GM12878 (cell line): ENCODE data around the gene ZNF814. TPM values are rescaled to one million over a fixed set of nuclear protein-coding genes. Genes with fewer than 3 reads are reported as not detected.

Source experiments
- BACH1 ChIP-seq: fragments of 450-650 bp; IDR thresholded peaks from 2 replicates; pipeline ENCODE4 v1.6.1; 2017; ENCODE audit warnings: mild to moderate bottlenecking, borderline replicate concordance
- BCL3 ChIP-seq: IDR thresholded peaks from 2 replicates; pipeline ENCODE4 v1.6.1; 2011; ENCODE audit warnings: borderline replicate concordance, low read depth, mild to moderate bottlenecking, moderate library complexity, low read length; ENCODE audit not compliant: insufficient read depth, poor library complexity, severe bottlenecking
- CBFB ChIP-seq: IDR thresholded peaks from 2 replicates; pipeline ENCODE4 v1.6.1; 2016; ENCODE audit warnings: antibody characterized with exemption, low read depth
- CHD2 ChIP-seq: IDR thresholded peaks from 2 replicates; pipeline ENCODE4 v1.6.1; 2011; ENCODE audit warnings: low read depth, low read length, improper control_type of control experiment, borderline replicate concordance
- CREB1 ChIP-seq: IDR thresholded peaks from 2 replicates; pipeline ENCODE4 v1.6.1; 2012; ENCODE audit warnings: low read depth, mild to moderate bottlenecking, inconsistent platforms
- CREM ChIP-seq: IDR thresholded peaks from 2 replicates; pipeline ENCODE4 v1.6.1; 2014; ENCODE audit warnings: antibody characterized with exemption, low read depth
- E4F1 ChIP-seq: fragments of 450-650 bp; IDR thresholded peaks from 2 replicates; pipeline ENCODE4 v1.6.1; 2018; ENCODE audit warnings: borderline replicate concordance, mild to moderate bottlenecking; ENCODE audit not compliant: partially characterized antibody
- GABPA ChIP-seq: IDR thresholded peaks from 2 replicates; pipeline ENCODE4 v1.6.1; 2014; ENCODE audit warnings: antibody characterized with exemption, low read depth, mild to moderate bottlenecking, inconsistent platforms
- GATAD2B ChIP-seq: fragments of 450-650 bp; conservative IDR thresholded peaks from 2 replicates; pipeline ENCODE4 v1.6.1; 2017; ENCODE audit warnings: low read depth, mild to moderate bottlenecking, moderate library complexity
- HDGF ChIP-seq: fragments of 450-650 bp; IDR thresholded peaks from 2 replicates; pipeline ENCODE4 v1.6.1; 2016; ENCODE audit warnings: antibody characterized with exemption
- IKZF1 ChIP-seq: fragments of 450-650 bp; conservative IDR thresholded peaks from 2 replicates; pipeline ENCODE4 v1.6.1; 2017; ENCODE audit warnings: antibody characterized with exemption, mild to moderate bottlenecking
- LARP7 ChIP-seq: fragments of 450-650 bp; IDR thresholded peaks from 2 replicates; pipeline ENCODE4 v1.6.1; 2017; ENCODE audit warnings: mild to moderate bottlenecking
- NFYB ChIP-seq: IDR thresholded peaks from 2 replicates; pipeline ENCODE4 v1.6.1; 2011; ENCODE audit warnings: low read depth, mild to moderate bottlenecking, low read length, improper control_type of control experiment, moderate library complexity; ENCODE audit not compliant: insufficient read depth
- NR2C1 ChIP-seq: fragments of 450-650 bp; IDR thresholded peaks from 2 replicates; pipeline ENCODE4 v1.6.1; 2017; ENCODE audit warnings: antibody characterized with exemption, mild to moderate bottlenecking, moderate library complexity
- PKNOX1 ChIP-seq: fragments of 450-650 bp; IDR thresholded peaks from 2 replicates; pipeline ENCODE4 v1.6.1; 2016; ENCODE audit warnings: mild to moderate bottlenecking
- POLR2A ChIP-seq: IDR thresholded peaks from 2 replicates; pipeline ENCODE4 v1.6.1; 2011; ENCODE audit warnings: low read depth, mild to moderate bottlenecking, low read length
- SIN3A ChIP-seq: IDR thresholded peaks from 2 replicates; pipeline ENCODE4 v1.6.1; 2012; ENCODE audit warnings: low read depth, low read length, improper control_type of control experiment
- TAF1 ChIP-seq: IDR thresholded peaks from 2 replicates; pipeline ENCODE4 v1.6.1; 2011; ENCODE audit warnings: mild to moderate bottlenecking, low read depth, low read length, borderline replicate concordance
- polyA plus RNA-seq, 11 experiments: library from polyadenylated mRNA; depleted of rRNA in 4 of 11; unstranded in 6 of 11; stranded (reverse) in 5 of 11; fragments of >200 nt; fragmentation: Nextera tagmentation in 4 of 11; fragmentation: Illumina TruSeq in 1 of 11; extraction: Ambion mirVana in 4 of 11; extraction: Trizol in 1 of 11; gene quantifications; 1 replicate in 1 of 11; 2 replicates in 10 of 11; pipeline versions ENCODE4 v1.2.1 to v1.2.3, GENCODE V29; 2011 to 2016; ENCODE audit warnings: inconsistent platforms in 2 of 11, missing spikeins in 2 of 11, low read depth in 1 of 11
- total RNA-seq, 4 experiments: library from RNA; depleted of rRNA in 3 of 4; stranded (reverse); fragments of >200 nt in 3 of 4; fragmentation: Illumina TruSeq in 1 of 4; extraction: Trizol in 1 of 4; gene quantifications; 2 replicates each; pipeline versions ENCODE4 v1.2.1 to v1.2.3, GENCODE V29; 2013 to 2021
- TF ChIP-seq, protein P1 (sequence below): IDR thresholded peaks from 2 replicates; pipeline ENCODE4 v1.6.1; 2011; ENCODE audit warnings: borderline replicate concordance, low read depth, mild to moderate bottlenecking, moderate library complexity, mixed read lengths, low read length; ENCODE audit not compliant: insufficient read depth; ENCODE audit errors: extremely low read length
- TF ChIP-seq, protein P2 (sequence below): fragments of 450-650 bp; IDR thresholded peaks from 2 replicates; pipeline ENCODE4 v1.6.1; 2016; ENCODE audit warnings: mild to moderate bottlenecking
- TF ChIP-seq, protein P3 (sequence below): IDR thresholded peaks from 2 replicates; pipeline ENCODE4 v1.6.1; 2012; ENCODE audit warnings: low read depth, low read length, improper control_type of control experiment

Gene ZNF814
- total and polyA plus RNA-seq, 10 of the 15 experiments (the other 5 are each of a cell fraction or from before 2014, with no cell fraction given) = 10.9 to 31.0 (median 21.6) TPM

DNA sequence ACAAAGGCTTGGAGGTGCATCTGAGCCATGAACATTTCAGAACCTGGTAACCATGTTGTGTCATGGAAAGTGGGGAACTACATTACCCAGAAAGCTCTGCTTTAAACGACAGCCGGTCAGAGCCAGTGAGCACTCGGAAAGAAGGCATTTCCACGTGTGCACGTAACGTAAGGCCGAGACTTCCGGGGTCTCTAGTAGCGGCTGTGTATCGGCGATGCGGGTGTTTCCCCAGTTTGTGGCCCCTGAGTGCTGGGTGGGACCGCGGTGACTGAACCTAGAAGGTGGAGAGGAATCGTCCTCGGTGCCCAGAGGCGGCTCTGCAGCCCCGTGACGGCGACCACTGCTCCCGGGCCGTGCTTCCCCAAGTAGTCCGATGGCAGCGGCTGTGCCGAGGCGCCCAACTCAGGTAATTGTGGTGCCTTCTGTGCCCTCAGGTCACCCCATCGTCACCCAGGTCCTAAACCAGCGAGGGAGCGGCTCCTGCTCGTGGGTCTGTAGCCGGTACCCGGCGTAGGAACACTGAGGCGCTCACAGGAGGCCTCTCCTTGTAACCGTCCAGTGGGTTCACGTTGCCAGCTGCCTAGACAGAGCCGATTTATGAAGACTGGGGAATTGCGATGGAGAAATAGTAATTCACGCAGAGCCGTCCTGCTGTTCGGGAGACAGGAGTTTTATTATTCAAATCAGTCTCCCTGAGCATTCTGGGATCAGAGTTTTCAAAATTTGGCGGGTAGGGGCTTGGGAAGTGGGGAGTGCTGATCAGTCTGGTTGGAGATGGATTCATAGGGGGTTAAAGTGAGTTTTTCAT, 39.0 kb downstream of the ZNF814 start, which contains the start of gene ZNF587 (continued):
- TF ChIP-seq BCL3 = peak; percentile 47
- TF ChIP-seq, protein P1, sequence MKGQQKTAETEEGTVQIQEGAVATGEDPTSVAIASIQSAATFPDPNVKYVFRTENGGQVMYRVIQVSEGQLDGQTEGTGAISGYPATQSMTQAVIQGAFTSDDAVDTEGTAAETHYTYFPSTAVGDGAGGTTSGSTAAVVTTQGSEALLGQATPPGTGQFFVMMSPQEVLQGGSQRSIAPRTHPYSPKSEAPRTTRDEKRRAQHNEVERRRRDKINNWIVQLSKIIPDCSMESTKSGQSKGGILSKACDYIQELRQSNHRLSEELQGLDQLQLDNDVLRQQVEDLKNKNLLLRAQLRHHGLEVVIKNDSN = peak; percentile 36
- TF ChIP-seq HDGF = peak; percentile 17; the same call in 1 of the 2 replicates
- peak; percentile 52; the same call in 1 of the 2 replicates for TF ChIP-seq GATAD2B
- peak; percentile 74; the same call in 1 of the 2 replicates for TF ChIP-seq CBFB
- TF ChIP-seq CHD2 = peak; percentile 79; the same call in 1 of the 2 replicates
- peak; percentile 86; the same call in 1 of the 2 replicates for TF ChIP-seq CREM
- TF ChIP-seq BACH1 = peak; percentile 64; the same call in 1 of the 2 replicates
- peak; percentile 61; the same call in 1 of the 2 replicates for TF ChIP-seq SIN3A
- peak; percentile 84 for TF ChIP-seq IKZF1
- TF ChIP-seq NR2C1 = peak; percentile 58
- TF ChIP-seq, protein P2, sequence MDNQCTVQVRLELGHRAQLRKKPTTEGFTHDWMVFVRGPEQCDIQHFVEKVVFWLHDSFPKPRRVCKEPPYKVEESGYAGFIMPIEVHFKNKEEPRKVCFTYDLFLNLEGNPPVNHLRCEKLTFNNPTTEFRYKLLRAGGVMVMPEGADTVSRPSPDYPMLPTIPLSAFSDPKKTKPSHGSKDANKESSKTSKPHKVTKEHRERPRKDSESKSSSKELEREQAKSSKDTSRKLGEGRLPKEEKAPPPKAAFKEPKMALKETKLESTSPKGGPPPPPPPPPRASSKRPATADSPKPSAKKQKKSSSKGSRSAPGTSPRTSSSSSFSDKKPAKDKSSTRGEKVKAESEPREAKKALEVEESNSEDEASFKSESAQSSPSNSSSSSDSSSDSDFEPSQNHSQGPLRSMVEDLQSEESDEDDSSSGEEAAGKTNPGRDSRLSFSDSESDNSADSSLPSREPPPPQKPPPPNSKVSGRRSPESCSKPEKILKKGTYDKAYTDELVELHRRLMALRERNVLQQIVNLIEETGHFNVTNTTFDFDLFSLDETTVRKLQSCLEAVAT = 0 out of 2 replicates have a peak, but pooled peaks have one; percentile 62
- TF ChIP-seq, protein P3, sequence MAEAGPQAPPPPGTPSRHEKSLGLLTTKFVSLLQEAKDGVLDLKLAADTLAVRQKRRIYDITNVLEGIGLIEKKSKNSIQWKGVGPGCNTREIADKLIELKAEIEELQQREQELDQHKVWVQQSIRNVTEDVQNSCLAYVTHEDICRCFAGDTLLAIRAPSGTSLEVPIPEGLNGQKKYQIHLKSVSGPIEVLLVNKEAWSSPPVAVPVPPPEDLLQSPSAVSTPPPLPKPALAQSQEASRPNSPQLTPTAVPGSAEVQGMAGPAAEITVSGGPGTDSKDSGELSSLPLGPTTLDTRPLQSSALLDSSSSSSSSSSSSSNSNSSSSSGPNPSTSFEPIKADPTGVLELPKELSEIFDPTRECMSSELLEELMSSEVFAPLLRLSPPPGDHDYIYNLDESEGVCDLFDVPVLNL = peak; percentile 66
- TF ChIP-seq GABPA = peak; percentile 87
- TF ChIP-seq PKNOX1 = peak; percentile 97
- peak; percentile 90 for TF ChIP-seq CREB1
- peak; percentile 31; the same call in 1 of the 2 replicates for TF ChIP-seq NFYB
- peak; percentile 40; the same call in 1 of the 2 replicates for TF ChIP-seq LARP7
- peak; percentile 87 for TF ChIP-seq POLR2A
- peak; percentile 70 for TF ChIP-seq TAF1
- peak; percentile 46 for TF ChIP-seq E4F1
